HepG2 (cell line): ENCODE results near the gene ODAD2. TPM values are rescaled to one million over a fixed set of nuclear protein-coding genes. Genes with fewer than 3 reads are reported as not detected.

ENCODE experiments used
- ATAC-seq: fragments of 200-7000 bp; cut with Tn5 transposase; 3 replicates; pipeline ENCODE4 v1.9.1; 2020; ENCODE audit warnings: mild to moderate bottlenecking, moderate library complexity
- BruUV-seq: library from RNA; stranded (reverse); fragments of 400-500 nt; replicated peaks from 2 replicates; lab custom pipeline; 2021; lab: Mats Ljungman, UMichigan
- CTCF ChIA-PET: fragments of 300-600 bp; formaldehyde crosslinking; extraction: SDS; loops from one replicate; lab custom pipeline; 2021; ENCODE audit warnings: low total read pairs, inconsistent platforms, low intra/inter-chr PET ratio; lab: Yijun Ruan, JAX
- POLR2A ChIA-PET: fragments of 350-600 bp; sonication (Branson Sonifier 250); formaldehyde crosslinking; loops from one replicate; lab custom pipeline; 2020; ENCODE audit warnings: antibody characterized with exemption, inconsistent platforms; lab: Yijun Ruan, JAX
- DNase-seq: peaks from one replicate; pipeline ENCODE4 v3.0.0-alpha.2; 2015; ENCODE audit warnings: low spot score
- FAIRE-seq: peaks from 3 replicates; lab custom pipeline; 2011; peaks lifted over from hg19 to GRCh38; lab: Jason Lieb, UNC
- H2AFZ ChIP-seq: one replicate; pipeline ENCODE4 v1.6.1; 2011; ENCODE audit warnings: low read length, inconsistent platforms
- H3K27ac ChIP-seq: fragments of 300-600 bp; 3 replicates; pipeline ENCODE4 v1.8.0; 2011; ENCODE audit warnings: mixed run types, mild to moderate bottlenecking, mixed read lengths, low read length, inconsistent platforms; ENCODE audit not compliant: insufficient read depth; ENCODE audit errors: extremely low read length
- H3K27me3 ChIP-seq, 2 experiments: fragments of 200-600 bp in 1 of 2; 2 replicates in 1 of 2; 3 replicates in 1 of 2; pipeline versions ENCODE4 v1.6.0 to v1.8.0; 2011; ENCODE audit warnings: low read length in 2 of 2, mild to moderate bottlenecking in 2 of 2, moderate library complexity in 2 of 2, inconsistent platforms in 1 of 2; ENCODE audit not compliant: insufficient read depth in 2 of 2, control insufficient read depth in 1 of 2
- H3K36me3 ChIP-seq, 2 experiments: fragments of 200-600 bp in 1 of 2; replicated peaks in 1 of 2; 2 replicates in 1 of 2; 3 replicates in 1 of 2; pipeline versions ENCODE4 v1.5.1 to v1.8.0; 2011; ENCODE audit warnings: low read length in 2 of 2, inconsistent platforms in 1 of 2; ENCODE audit not compliant: insufficient read depth in 2 of 2, control insufficient read depth in 1 of 2
- H3K4me1 ChIP-seq: 2 replicates; pipeline ENCODE4 v1.5.1; 2012; ENCODE audit warnings: low read length, inconsistent platforms; ENCODE audit not compliant: insufficient read depth
- H3K4me2 ChIP-seq: 2 replicates; pipeline ENCODE4 v1.6.0; 2011; ENCODE audit warnings: low read depth, low read length, inconsistent platforms
- H3K4me3 ChIP-seq, 3 experiments: fragments of 200-600 bp in 1 of 3; sonication (generic), shearing (Covaris generic) in 1 of 3; replicated peaks in 1 of 3; 2 replicates each; pipeline ENCODE4 v1.5.1; 2011 to 2016; ENCODE audit warnings: low read length in 3 of 3, inconsistent platforms in 2 of 3, low read depth in 2 of 3, mild to moderate bottlenecking in 2 of 3, control low read depth in 1 of 3, mixed read lengths in 1 of 3; ENCODE audit not compliant: insufficient read depth in 1 of 3
- H3K79me2 ChIP-seq: one replicate; pipeline ENCODE4 v1.6.1; 2011; ENCODE audit warnings: low read length, inconsistent platforms; ENCODE audit not compliant: insufficient read depth
- H3K9ac ChIP-seq: 2 replicates; pipeline ENCODE4 v1.6.0; 2011; ENCODE audit warnings: mild to moderate bottlenecking, low read depth, low read length, inconsistent platforms; ENCODE audit not compliant: insufficient read depth
- H3K9me3 ChIP-seq: 2 replicates; pipeline ENCODE4 v1.5.1; 2012; ENCODE audit warnings: mild to moderate bottlenecking, low read length
- H4K20me1 ChIP-seq: 2 replicates; pipeline ENCODE4 v1.6.0; 2011; ENCODE audit warnings: inconsistent platforms, mild to moderate bottlenecking, low read length, moderate library complexity; ENCODE audit not compliant: insufficient read depth
- CTCF ChIP-seq: sonication (generic); formaldehyde crosslinking; IDR thresholded peaks from 2 replicates; pipeline ENCODE4 v1.5.0; 2020; ENCODE audit warnings: mild to moderate bottlenecking, missing genetic modification reagents, moderate library complexity
- E2F1 ChIP-seq: sonication (generic); formaldehyde crosslinking; IDR thresholded peaks from 2 replicates; pipeline ENCODE4 v1.5.0; 2020; ENCODE audit warnings: missing genetic modification reagents
- E2F2 ChIP-seq: sonication (generic); formaldehyde crosslinking; IDR thresholded peaks from 2 replicates; pipeline ENCODE4 v1.4.0; 2020; ENCODE audit warnings: missing genetic modification reagents, borderline replicate concordance
- ZFYVE20 ChIP-seq: sonication (generic); formaldehyde crosslinking; IDR thresholded peaks from 2 replicates; pipeline ENCODE4 v1.8.0; 2023; ENCODE audit warnings: low read depth, mild to moderate bottlenecking, moderate library complexity, missing genetic modification reagents, borderline replicate concordance
- ZMYM3 ChIP-seq: sonication (generic); formaldehyde crosslinking; IDR thresholded peaks from 2 replicates; pipeline ENCODE4 v1.5.1; 2020; ENCODE audit warnings: mild to moderate bottlenecking, missing genetic modification reagents
- WGBS: methylation state at CpG from one replicate; pipeline ENCODE4 v1.1.6; 2017; ENCODE audit warnings: low lambda C conversion rate; 5-methylcytosine and 5-hydroxymethylcytosine counted together
- in situ Hi-C: cut with HindIII; loops from 2 replicates; pipeline ENCODE4 v1.10.0; 2017; ENCODE audit warnings: low pct_unique_long_range_greater_than_20kb; ENCODE audit not compliant: extremely low pct_ligation_motif_present
- intact Hi-C: fragments of 100-400 bp; cut with micrococcal nuclease; formaldehyde crosslinking; loops from one replicate; pipeline ENCODE4 v1.10.0; 2022; ENCODE audit not compliant: unreplicated experiment
- polyA plus RNA-seq, 8 experiments: library from polyadenylated mRNA; depleted of rRNA in 3 of 8; stranded (reverse) in 7 of 8; unstranded in 1 of 8; fragments of >200 nt; fragmentation: Illumina TruSeq in 4 of 8; extraction: Trizol in 4 of 8; gene quantifications; 2 replicates each; pipeline versions ENCODE4 v1.2.1 to v1.2.3, GENCODE V29; 2011 to 2016; ENCODE audit warnings: low read depth in 4 of 8, missing spikeins in 1 of 8, mixed read lengths in 1 of 8; ENCODE audit not compliant: insufficient read depth in 1 of 8
- total RNA-seq, 5 experiments: library from RNA; depleted of rRNA; stranded (reverse); fragments of >200 nt; fragmentation: Illumina TruSeq; extraction: Trizol; gene quantifications; 2 replicates each; pipeline ENCODE4 v1.2.3, GENCODE V29; 2016; ENCODE audit warnings: low read depth in 1 of 5

Gene ODAD2
- total and polyA plus RNA-seq, 2 of the 13 experiments (the other 11 are each of a cell fraction or from before 2014, with no cell fraction given): not detected

GRCh38 chr10:27794157-27794556 is 204.7 kb downstream of the ODAD2 start:
- H3K79me2 ChIP-seq: no peaks in the 10 kb centered on the region
- no peaks in the 10 kb centered on the region for H3K4me1 ChIP-seq
- ATAC-seq (no peak), FAIRE-seq (no peak), DNase-seq (no peak)
- H3K9me3 ChIP-seq: no peaks in the 10 kb centered on the region
- no peaks in the 10 kb centered on the region for H3K36me3 ChIP-seq
- in situ Hi-C loops (no loop called here), intact Hi-C loops (no loop called here)
- no peak overlapping the region for H3K4me3 ChIP-seq
- no peak overlapping the region for H3K9ac ChIP-seq
- no TSS peak for BruUV-seq
- WGBS: 0% methylated on average over 1 of the region's 1 CpG
- H2AFZ ChIP-seq: no peak overlapping the region
- no peak overlapping the region for H3K4me2 ChIP-seq
- ChIA-PET POLR2A (no interaction called here), CTCF (interaction anchor here (1.3 kb wide), 1 partner anchor 52 kb away, joined by 4 read pairs; no protein-coding TSS in a partner anchor)
- peaks cover 0 to 7% of the 10 kb centered on the region in 2 experiments; a peak in 2 of 5 replicates for H3K27me3 ChIP-seq
- no peaks in the 10 kb centered on the region for H4K20me1 ChIP-seq
- H3K27ac ChIP-seq: no peak overlapping the region
- TF ChIP-seq E2F1 (no peak), E2F2 (CRISPR knock-in tag) (no peak), CTCF (CRISPR knock-in tag) (peak; percentile 17; the same call in 1 of the 2 replicates), ZMYM3 (no peak), ZFYVE20 (CRISPR knock-in tag) (no peak)
